GM23338 (cell line): Measurements from ENCODE around the gene OR10R2. TPM values are rescaled to one million over a fixed set of nuclear protein-coding genes. Genes with fewer than 3 reads are reported as not detected.

ENCODE experiments used
- ATAC-seq: fragments of 200-7000 bp; cut with Tn5 transposase; 3 replicates; pipeline ENCODE4 v1.9.1; 2020
- DNase-seq: peaks from one replicate; pipeline ENCODE4 v3.0.0-alpha.2; 2015; ENCODE audit warnings: low spot score
- H2AFZ ChIP-seq: fragments of 200-600 bp; sonication (generic); 2 replicates; pipeline ENCODE4 v1.8.0; 2016; ENCODE audit warnings: antibody characterized with exemption, mild to moderate bottlenecking, moderate library complexity
- H3F3A ChIP-seq: fragments of 200-600 bp; sonication (generic); replicated peaks from 2 replicates; pipeline ENCODE4 v1.8.0; 2017; ENCODE audit warnings: antibody characterized with exemption, mixed run types, low read depth
- H3K27ac ChIP-seq: fragments of 200-600 bp; sonication (generic); 2 replicates; pipeline ENCODE4 v1.6.1; 2016; ENCODE audit warnings: low read depth
- H3K27me3 ChIP-seq: fragments of 200-600 bp; sonication (generic); 2 replicates; pipeline ENCODE4 v1.8.0; 2016; ENCODE audit warnings: mild to moderate bottlenecking, mixed run types, moderate library complexity; ENCODE audit not compliant: insufficient read depth
- H3K36me3 ChIP-seq: fragments of 200-600 bp; sonication (generic); 2 replicates; pipeline ENCODE4 v1.8.0; 2016; ENCODE audit warnings: mild to moderate bottlenecking; ENCODE audit not compliant: insufficient read depth
- H3K4me1 ChIP-seq: fragments of 200-600 bp; sonication (generic); 2 replicates; pipeline ENCODE4 v1.8.0; 2016; ENCODE audit warnings: mild to moderate bottlenecking, moderate library complexity; ENCODE audit not compliant: insufficient read depth
- H3K4me2 ChIP-seq: fragments of 200-600 bp; sonication (generic); 2 replicates; pipeline ENCODE4 v1.7.1; 2017; ENCODE audit warnings: mixed run types
- H3K4me3 ChIP-seq: fragments of 200-600 bp; sonication (generic); 2 replicates; pipeline ENCODE4 v1.6.1; 2016; ENCODE audit warnings: mixed run types
- H3K79me2 ChIP-seq: fragments of 200-600 bp; sonication (generic); replicated peaks from 2 replicates; pipeline ENCODE4 v1.8.0; 2017; ENCODE audit warnings: mild to moderate bottlenecking; ENCODE audit not compliant: insufficient read depth
- H3K9me2 ChIP-seq: fragments of 200-600 bp; sonication (generic); 2 replicates; pipeline ENCODE4 v1.8.0; 2017; ENCODE audit not compliant: insufficient read depth
- H4K20me1 ChIP-seq: fragments of 200-600 bp; sonication (generic); replicated peaks from 2 replicates; pipeline ENCODE4 v1.8.0; 2017; ENCODE audit warnings: mild to moderate bottlenecking; ENCODE audit not compliant: insufficient read depth
- H3K27ac Mint-ChIP-seq: 2 replicates; pipeline ENCODE4 v1.8.0; 2020; ENCODE audit warnings: inconsistent platforms, mild to moderate bottlenecking, moderate library complexity, mixed read lengths
- H3K27me3 Mint-ChIP-seq: 3 replicates; pipeline ENCODE4 v1.8.0; 2022; ENCODE audit warnings: low read depth, mild to moderate bottlenecking, moderate library complexity, mixed read lengths, inconsistent platforms; ENCODE audit not compliant: insufficient read depth, poor library complexity
- H3K36me3 Mint-ChIP-seq: 3 replicates; pipeline ENCODE4 v1.8.0; 2021; ENCODE audit warnings: low read depth, mild to moderate bottlenecking, inconsistent platforms, moderate library complexity, mixed read lengths
- H3K4me1 Mint-ChIP-seq: 3 replicates; pipeline ENCODE4 v1.8.0; 2020; ENCODE audit warnings: mild to moderate bottlenecking, inconsistent platforms, mixed read lengths
- H3K4me3 Mint-ChIP-seq: 3 replicates; pipeline ENCODE4 v1.8.0; 2021; ENCODE audit warnings: moderate library complexity, mild to moderate bottlenecking, inconsistent platforms, mixed read lengths
- H3K9me3 Mint-ChIP-seq: 3 replicates; pipeline ENCODE4 v1.8.0; 2020; ENCODE audit warnings: moderate library complexity, mild to moderate bottlenecking, inconsistent platforms, mixed read lengths
- CREB1 ChIP-seq: fragments of 250-450 bp; sonication (Bioruptor Pico); IDR thresholded peaks from 2 replicates; pipeline ENCODE4 v1.5.0; 2020; ENCODE audit warnings: low read depth, mild to moderate bottlenecking, moderate library complexity
- EZH2phosphoT487 ChIP-seq: fragments of 200-600 bp; sonication (generic); IDR thresholded peaks from one replicate; pipeline ENCODE4 v1.8.1; 2018; ENCODE audit warnings: antibody characterized with exemption; ENCODE audit not compliant: unreplicated experiment
- JUNB ChIP-seq: IDR thresholded peaks from one replicate; pipeline ENCODE4 v1.6.1; 2016; ENCODE audit warnings: antibody characterized with exemption; ENCODE audit not compliant: unreplicated experiment
- NANOG ChIP-seq: IDR thresholded peaks from 2 replicates; pipeline ENCODE4 v1.6.1; 2016; ENCODE audit warnings: antibody characterized with exemption, borderline replicate concordance
- POLR2AphosphoS5 ChIP-seq: IDR thresholded peaks from 2 replicates; pipeline ENCODE4 v1.6.1; 2016; ENCODE audit warnings: antibody characterized with exemption, low read depth
- STAT1 ChIP-seq: IDR thresholded peaks from one replicate; pipeline ENCODE4 v1.6.1; 2016; ENCODE audit warnings: antibody characterized with exemption; ENCODE audit not compliant: unreplicated experiment
- ZNF114 ChIP-seq: fragments of 250-450 bp; sonication (Bioruptor Pico); IDR thresholded peaks from 2 replicates; pipeline ENCODE4 v1.5.0; 2020; ENCODE audit warnings: mild to moderate bottlenecking, moderate library complexity
- ZNF331 ChIP-seq: fragments of 250-450 bp; sonication (Bioruptor Pico); IDR thresholded peaks from 2 replicates; pipeline ENCODE4 v1.5.0; 2020; ENCODE audit warnings: low read depth, mild to moderate bottlenecking, moderate library complexity
- ZNF462 ChIP-seq: fragments of 250-450 bp; sonication (Bioruptor Pico); IDR thresholded peaks from 2 replicates; pipeline ENCODE4 v1.5.0; 2020; ENCODE audit warnings: mild to moderate bottlenecking, moderate library complexity
- polyA plus RNA-seq: library from polyadenylated mRNA; unstranded; fragments of >200 nt; fragmentation: Nextera tagmentation; extraction: Ambion mirVana; gene quantifications from 2 replicates; pipeline ENCODE4 v1.2.1, GENCODE V29; 2016
- total RNA-seq: library from RNA; depleted of rRNA; stranded (reverse); fragments of >200 nt; shearing (Covaris generic); gene quantifications from 2 replicates; pipeline ENCODE4 v1.2.3, GENCODE V29; 2014
- TF ChIP-seq, protein P1 (sequence below), 2 experiments: fragments of 200-600 bp in 1 of 2; sonication (generic) in 1 of 2; conservative IDR thresholded peaks; 2 replicates each; pipeline versions ENCODE4 v1.5.1 to v1.6.1; 2016 to 2017; ENCODE audit warnings: antibody characterized with exemption in 2 of 2, low read depth in 2 of 2, mild to moderate bottlenecking in 2 of 2, moderate library complexity in 1 of 2
- TF ChIP-seq, protein P2 (sequence below): IDR thresholded peaks from 2 replicates; pipeline ENCODE4 v1.6.1; 2016; ENCODE audit warnings: antibody characterized with exemption
- TF ChIP-seq, protein P3 (sequence below): IDR thresholded peaks from one replicate; pipeline ENCODE4 v1.6.1; 2018; ENCODE audit warnings: antibody characterized with exemption; ENCODE audit not compliant: unreplicated experiment

Gene OR10R2
- total and polyA plus RNA-seq, 2 experiments from 2014 or later = not detected

GRCh38 chr1:158493054-158493453, 21.0 kb downstream of the OR10R2 start (continued):
- TF ChIP-seq CREB1 = no peak
- TF ChIP-seq ZNF114 (CRISPR knock-in tag) = no peak
- TF ChIP-seq, protein P1, sequence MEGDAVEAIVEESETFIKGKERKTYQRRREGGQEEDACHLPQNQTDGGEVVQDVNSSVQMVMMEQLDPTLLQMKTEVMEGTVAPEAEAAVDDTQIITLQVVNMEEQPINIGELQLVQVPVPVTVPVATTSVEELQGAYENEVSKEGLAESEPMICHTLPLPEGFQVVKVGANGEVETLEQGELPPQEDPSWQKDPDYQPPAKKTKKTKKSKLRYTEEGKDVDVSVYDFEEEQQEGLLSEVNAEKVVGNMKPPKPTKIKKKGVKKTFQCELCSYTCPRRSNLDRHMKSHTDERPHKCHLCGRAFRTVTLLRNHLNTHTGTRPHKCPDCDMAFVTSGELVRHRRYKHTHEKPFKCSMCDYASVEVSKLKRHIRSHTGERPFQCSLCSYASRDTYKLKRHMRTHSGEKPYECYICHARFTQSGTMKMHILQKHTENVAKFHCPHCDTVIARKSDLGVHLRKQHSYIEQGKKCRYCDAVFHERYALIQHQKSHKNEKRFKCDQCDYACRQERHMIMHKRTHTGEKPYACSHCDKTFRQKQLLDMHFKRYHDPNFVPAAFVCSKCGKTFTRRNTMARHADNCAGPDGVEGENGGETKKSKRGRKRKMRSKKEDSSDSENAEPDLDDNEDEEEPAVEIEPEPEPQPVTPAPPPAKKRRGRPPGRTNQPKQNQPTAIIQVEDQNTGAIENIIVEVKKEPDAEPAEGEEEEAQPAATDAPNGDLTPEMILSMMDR (conservative IDR thresholded peaks at IDR 0.05; ENCODE audit: low read depth in 2 of 2) = no peak
- TF ChIP-seq POLR2AphosphoS5 = no peak
- TF ChIP-seq EZH2phosphoT487 = no peak
- TF ChIP-seq JUNB = no peak

DNA sequence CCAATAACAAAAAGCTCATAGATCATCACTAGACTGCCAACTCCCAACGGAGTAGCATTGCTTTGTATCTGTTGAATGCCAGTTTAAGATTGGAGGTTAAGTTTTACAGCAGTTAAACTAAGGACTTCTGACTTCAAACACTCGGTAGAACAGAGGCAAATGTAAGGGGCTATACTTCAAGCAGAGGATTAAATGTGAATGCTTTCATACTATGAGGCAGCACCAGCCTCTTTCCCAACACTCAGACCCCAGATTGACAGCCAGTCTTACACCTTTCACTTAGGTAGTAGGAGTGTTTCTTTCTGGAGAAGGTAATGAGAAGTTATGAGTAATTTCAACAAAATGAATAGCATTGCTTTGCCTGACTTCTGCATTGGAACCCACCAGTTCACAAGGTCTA, 22.8 kb downstream of the OR10R2 start:
- ATAC-seq = no peak
- H3K4me3 Mint-ChIP-seq = no peak overlapping the region
- no peaks in the 10 kb centered on the region for H3K36me3 Mint-ChIP-seq
- Histone ChIP-seq H4K20me1 (no peaks in the 10 kb centered on the region), H3K4me1 (no peaks in the 10 kb centered on the region), H3K79me2 (no peaks in the 10 kb centered on the region), H3K4me3 (no peak overlapping the region), H3K4me2 (no peak overlapping the region), H2AFZ (no peak overlapping the region), H3K36me3 (no peaks in the 10 kb centered on the region), H3K9me2 (0 out of 2 replicates have a peak, but pooled peaks cover 5% of the 10 kb centered on the region), H3K27me3 (no peaks in the 10 kb centered on the region), H3K27ac (no peak overlapping the region), H3F3A (no peaks in the 10 kb centered on the region)
- no peaks in the 10 kb centered on the region for H3K9me3 Mint-ChIP-seq
- no peaks in the 10 kb centered on the region for H3K27me3 Mint-ChIP-seq
- DNase-seq = no peak
- no peaks in the 10 kb centered on the region for H3K4me1 Mint-ChIP-seq
- no peak overlapping the region for H3K27ac Mint-ChIP-seq
- TF ChIP-seq JUNB (no peak), ZNF114 (CRISPR knock-in tag) (no peak), ZNF462 (no peak), CREB1 (no peak), NANOG (no peak), ZNF331 (CRISPR knock-in tag) (no peak), STAT1 (no peak), POLR2AphosphoS5 (no peak)
- TF ChIP-seq, protein P2, sequence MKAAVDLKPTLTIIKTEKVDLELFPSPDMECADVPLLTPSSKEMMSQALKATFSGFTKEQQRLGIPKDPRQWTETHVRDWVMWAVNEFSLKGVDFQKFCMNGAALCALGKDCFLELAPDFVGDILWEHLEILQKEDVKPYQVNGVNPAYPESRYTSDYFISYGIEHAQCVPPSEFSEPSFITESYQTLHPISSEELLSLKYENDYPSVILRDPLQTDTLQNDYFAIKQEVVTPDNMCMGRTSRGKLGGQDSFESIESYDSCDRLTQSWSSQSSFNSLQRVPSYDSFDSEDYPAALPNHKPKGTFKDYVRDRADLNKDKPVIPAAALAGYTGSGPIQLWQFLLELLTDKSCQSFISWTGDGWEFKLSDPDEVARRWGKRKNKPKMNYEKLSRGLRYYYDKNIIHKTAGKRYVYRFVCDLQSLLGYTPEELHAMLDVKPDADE = no peak
- TF ChIP-seq, protein P3, sequence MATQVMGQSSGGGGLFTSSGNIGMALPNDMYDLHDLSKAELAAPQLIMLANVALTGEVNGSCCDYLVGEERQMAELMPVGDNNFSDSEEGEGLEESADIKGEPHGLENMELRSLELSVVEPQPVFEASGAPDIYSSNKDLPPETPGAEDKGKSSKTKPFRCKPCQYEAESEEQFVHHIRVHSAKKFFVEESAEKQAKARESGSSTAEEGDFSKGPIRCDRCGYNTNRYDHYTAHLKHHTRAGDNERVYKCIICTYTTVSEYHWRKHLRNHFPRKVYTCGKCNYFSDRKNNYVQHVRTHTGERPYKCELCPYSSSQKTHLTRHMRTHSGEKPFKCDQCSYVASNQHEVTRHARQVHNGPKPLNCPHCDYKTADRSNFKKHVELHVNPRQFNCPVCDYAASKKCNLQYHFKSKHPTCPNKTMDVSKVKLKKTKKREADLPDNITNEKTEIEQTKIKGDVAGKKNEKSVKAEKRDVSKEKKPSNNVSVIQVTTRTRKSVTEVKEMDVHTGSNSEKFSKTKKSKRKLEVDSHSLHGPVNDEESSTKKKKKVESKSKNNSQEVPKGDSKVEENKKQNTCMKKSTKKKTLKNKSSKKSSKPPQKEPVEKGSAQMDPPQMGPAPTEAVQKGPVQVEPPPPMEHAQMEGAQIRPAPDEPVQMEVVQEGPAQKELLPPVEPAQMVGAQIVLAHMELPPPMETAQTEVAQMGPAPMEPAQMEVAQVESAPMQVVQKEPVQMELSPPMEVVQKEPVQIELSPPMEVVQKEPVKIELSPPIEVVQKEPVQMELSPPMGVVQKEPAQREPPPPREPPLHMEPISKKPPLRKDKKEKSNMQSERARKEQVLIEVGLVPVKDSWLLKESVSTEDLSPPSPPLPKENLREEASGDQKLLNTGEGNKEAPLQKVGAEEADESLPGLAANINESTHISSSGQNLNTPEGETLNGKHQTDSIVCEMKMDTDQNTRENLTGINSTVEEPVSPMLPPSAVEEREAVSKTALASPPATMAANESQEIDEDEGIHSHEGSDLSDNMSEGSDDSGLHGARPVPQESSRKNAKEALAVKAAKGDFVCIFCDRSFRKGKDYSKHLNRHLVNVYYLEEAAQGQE = no peak
